ENCODE data around the gene ZNF862.

The ZNF862 gene

DNA sequence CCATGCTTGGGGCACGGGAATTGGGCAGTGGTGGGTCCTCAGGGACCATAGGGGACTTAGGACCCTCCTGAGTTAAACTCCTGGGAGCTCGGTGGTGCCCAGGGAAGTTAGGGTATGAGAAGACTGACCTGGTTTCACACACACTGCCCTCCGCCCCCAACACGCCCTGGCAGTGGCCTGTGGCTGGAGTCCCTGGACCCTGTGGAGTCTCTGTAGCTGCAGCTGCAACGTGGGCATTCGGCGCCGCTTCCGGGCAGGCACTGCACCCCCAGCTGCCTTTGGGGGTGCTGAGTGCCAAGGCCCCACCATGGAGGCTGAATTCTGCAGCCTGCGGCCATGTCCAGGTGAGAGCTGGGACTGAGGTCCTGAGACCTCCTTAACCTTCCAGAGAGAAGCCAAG, 29.9 kb upstream of the ZNF862 start:
- peaks cover 3% of the 10 kb centered on the region for H3K4me1 ChIP-seq (ENCODE audit: control insufficient read depth, insufficient read depth, low read length)
- WGBS, 2 experiments, result 91 to 93% methylated on average over 10 of the region's 10 CpGs
- no peak overlapping the region for H3K27ac ChIP-seq (ENCODE audit: insufficient read depth, low read depth, low read length, poor library complexity, severe bottlenecking)
- H3K36me3 ChIP-seq (ENCODE audit: control insufficient read depth, insufficient read depth, low read length), result no peaks in the 10 kb centered on the region
- no peak overlapping the region for H3K4me3 ChIP-seq (ENCODE audit: insufficient read depth, low read depth, low read length)
- H3K27me3 ChIP-seq (ENCODE audit: control insufficient read depth, insufficient read depth, low read length, poor library complexity, severe bottlenecking), result no peaks in the 10 kb centered on the region
- no peaks in the 10 kb centered on the region for H3K9me3 ChIP-seq (ENCODE audit: control insufficient read depth, low read length)

DNA sequence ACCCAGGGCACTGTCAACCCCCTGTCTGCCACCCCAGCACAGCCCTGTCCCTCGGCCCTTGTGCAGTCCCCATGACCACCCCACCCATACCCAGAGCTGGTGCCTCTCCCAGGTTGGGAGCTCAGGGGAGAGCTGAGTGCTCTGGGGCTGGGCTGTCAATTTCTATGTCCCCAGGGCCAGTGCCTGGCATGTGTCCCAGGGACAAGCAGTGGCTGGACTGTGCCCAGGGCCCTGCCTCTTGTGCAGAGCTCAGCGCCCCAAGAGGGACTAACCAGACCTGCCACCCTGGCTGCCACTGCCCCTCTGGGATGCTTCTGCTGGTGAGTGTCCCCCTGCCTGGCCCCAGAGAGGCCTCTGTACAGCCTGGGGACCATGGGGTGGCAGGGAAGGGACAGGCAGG, 29.0 kb upstream of the ZNF862 start:
- H3K27ac ChIP-seq (ENCODE audit: insufficient read depth, low read depth, low read length, poor library complexity, severe bottlenecking), result no peak overlapping the region
- H3K4me1 ChIP-seq (ENCODE audit: control insufficient read depth, insufficient read depth, low read length), result peaks cover 7% of the 10 kb centered on the region
- H3K4me3 ChIP-seq (ENCODE audit: insufficient read depth, low read depth, low read length), result no peak overlapping the region
- no peaks in the 10 kb centered on the region for H3K36me3 ChIP-seq (ENCODE audit: control insufficient read depth, insufficient read depth, low read length)
- H3K9me3 ChIP-seq (ENCODE audit: control insufficient read depth, low read length), result no peaks in the 10 kb centered on the region
- WGBS, 2 experiments, result 89 to 96% methylated on average over 2 of the region's 2 CpGs
- no peaks in the 10 kb centered on the region for H3K27me3 ChIP-seq (ENCODE audit: control insufficient read depth, insufficient read depth, low read length, poor library complexity, severe bottlenecking)

DNA sequence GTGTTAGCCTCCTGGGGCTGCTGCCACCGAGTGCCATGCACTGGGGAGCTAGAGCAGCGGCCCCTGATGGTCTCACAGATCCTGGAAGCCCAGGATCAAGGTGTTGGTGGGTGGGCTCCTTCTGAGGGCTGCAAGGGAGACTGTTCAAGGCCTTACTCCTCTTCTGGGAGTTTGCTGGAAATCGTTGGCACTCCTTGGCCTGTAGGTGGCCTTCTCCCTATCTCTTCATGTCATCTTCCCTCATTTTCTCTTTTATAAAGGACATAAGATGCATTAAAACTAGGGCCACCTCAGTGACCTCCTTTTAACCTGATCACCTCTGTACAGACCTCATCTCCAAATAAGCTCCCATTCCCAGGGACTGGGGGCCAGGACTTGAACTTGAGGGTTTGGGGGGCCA, 27.0 kb upstream of the ZNF862 start:
- Histone ChIP-seq H3K9me3 (ENCODE audit: control insufficient read depth, low read length) (no peaks in the 10 kb centered on the region), H3K36me3 (ENCODE audit: control insufficient read depth, insufficient read depth, low read length) (no peaks in the 10 kb centered on the region)
- WGBS, 2 experiments, result 57 to 62% methylated on average over 3 of the region's 3 CpGs

DNA sequence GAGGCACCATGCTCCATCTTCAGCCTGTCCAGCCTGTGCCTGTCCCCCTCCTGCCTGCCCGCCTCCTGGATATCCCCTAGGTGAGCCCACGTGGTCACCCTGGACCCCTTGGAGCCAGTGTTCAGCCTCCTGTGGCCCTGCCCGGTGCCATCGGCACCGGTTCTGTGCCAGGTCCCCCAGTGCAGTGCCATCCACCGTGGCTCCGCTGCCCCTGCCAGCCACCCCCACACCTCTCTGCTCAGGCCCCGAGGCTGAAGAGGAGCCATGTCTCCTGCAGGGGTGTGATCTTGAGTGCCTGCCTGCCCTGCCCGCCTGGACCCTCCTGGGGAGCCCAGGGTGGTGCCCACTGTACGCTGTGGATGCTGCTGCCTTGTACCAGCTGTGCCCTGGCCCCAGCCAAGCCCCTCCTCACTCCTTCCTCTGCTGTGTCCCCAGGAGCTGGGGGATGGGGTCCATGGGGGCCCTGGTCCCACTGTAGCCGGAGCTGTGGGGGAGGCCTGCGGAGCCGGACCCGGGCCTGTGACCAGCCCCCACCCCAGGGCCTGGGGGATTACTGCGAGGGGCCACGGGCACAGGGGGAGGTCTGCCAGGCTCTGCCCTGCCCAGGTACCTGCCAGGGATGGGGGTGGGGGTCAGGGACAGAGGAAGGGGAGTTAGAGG, 26.2 kb upstream of the ZNF862 start:
- Histone ChIP-seq H3K36me3 (ENCODE audit: control insufficient read depth, insufficient read depth, low read length) (no peaks in the 10 kb centered on the region), H3K4me1 (ENCODE audit: control insufficient read depth, insufficient read depth, low read length) (peaks cover 20% of the 10 kb centered on the region), H3K4me3 (ENCODE audit: insufficient read depth, low read depth, low read length) (no peak overlapping the region), H3K27me3 (ENCODE audit: control insufficient read depth, insufficient read depth, low read length, poor library complexity, severe bottlenecking) (no peaks in the 10 kb centered on the region), H3K9me3 (ENCODE audit: control insufficient read depth, low read length) (no peaks in the 10 kb centered on the region), H3K27ac (ENCODE audit: insufficient read depth, low read depth, low read length, poor library complexity, severe bottlenecking) (no peak overlapping the region)
- 93 to 95% methylated on average over 16 of the region's 16 CpGs for WGBS, 2 experiments

More for the DNA sequence above, 27.0 kb upstream of the ZNF862 start:
- Histone ChIP-seq H3K27ac (ENCODE audit: insufficient read depth, low read depth, low read length, poor library complexity, severe bottlenecking) (no peak overlapping the region), H3K4me1 (ENCODE audit: control insufficient read depth, insufficient read depth, low read length) (peaks cover 20% of the 10 kb centered on the region), H3K27me3 (ENCODE audit: control insufficient read depth, insufficient read depth, low read length, poor library complexity, severe bottlenecking) (no peaks in the 10 kb centered on the region), H3K4me3 (ENCODE audit: insufficient read depth, low read depth, low read length) (no peak overlapping the region)

DNA sequence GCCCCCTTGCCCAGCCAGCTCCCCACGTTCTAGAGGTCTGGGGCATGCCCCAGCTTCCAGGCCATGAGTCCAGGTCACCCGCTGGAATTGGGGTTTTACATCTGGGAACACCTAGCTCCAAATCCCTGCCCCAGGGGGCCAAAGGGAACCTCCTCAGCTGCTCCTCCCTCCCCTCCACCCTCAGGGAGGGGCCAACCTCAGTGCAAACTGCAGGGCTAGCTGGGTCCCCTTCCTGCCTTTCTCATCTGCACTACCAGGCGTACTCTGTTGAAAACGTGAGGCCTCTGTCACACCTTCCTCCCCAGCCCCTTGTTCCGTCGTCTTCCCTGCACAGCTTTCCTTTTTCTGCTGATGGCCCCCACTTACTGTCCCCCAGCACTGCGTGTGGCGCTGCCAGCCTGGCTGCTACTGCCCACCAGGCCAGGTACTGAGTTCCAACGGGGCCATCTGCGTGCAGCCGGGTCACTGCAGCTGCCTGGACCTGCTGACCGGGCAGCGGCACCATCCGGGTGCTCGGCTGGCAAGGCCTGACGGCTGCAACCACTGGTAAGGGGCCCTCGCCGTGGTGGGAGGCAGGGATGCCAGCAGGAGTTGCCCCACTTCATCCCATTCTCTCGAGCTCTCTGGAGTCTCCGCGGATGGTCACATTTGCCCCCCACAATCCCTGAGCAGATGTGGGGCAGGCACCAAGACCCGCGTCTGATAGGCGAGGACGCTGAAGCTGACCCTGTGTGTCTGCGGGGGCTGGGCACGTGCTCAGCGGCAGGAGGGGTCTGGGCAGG, 24.7 kb upstream of the ZNF862 start:
- H3K4me3 ChIP-seq (ENCODE audit: insufficient read depth, low read depth, low read length), result no peak overlapping the region
- no peaks in the 10 kb centered on the region for H3K27me3 ChIP-seq (ENCODE audit: control insufficient read depth, insufficient read depth, low read length, poor library complexity, severe bottlenecking)
- peaks cover 20% of the 10 kb centered on the region for H3K4me1 ChIP-seq (ENCODE audit: control insufficient read depth, insufficient read depth, low read length)
- no peaks in the 10 kb centered on the region for H3K36me3 ChIP-seq (ENCODE audit: control insufficient read depth, insufficient read depth, low read length)
- 90 to 91% methylated on average over 28 of the region's 28 CpGs for WGBS, 2 experiments
- H3K27ac ChIP-seq (ENCODE audit: insufficient read depth, low read depth, low read length, poor library complexity, severe bottlenecking), result no peak overlapping the region
- H3K9me3 ChIP-seq (ENCODE audit: control insufficient read depth, low read length), result no peaks in the 10 kb centered on the region

DNA sequence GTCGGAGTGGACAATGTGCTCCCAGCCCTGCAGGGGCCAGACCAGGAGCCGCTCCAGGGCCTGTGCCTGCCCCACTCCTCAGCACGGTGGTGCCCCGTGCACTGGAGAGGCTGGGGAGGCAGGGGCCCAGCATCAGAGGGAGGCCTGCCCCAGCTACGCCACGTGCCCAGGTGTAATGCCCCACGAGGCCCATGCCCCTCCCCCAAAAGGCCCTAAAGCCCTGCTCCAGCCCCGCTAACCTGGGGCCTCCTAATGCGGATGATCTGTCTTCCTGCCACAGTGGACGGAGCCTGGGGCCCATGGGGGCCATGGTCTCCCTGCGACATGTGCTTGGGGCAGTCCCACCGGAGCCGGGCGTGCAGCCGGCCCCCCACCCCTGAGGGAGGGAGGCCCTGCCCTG, 23.7 kb upstream of the ZNF862 start:
- H3K27ac ChIP-seq (ENCODE audit: insufficient read depth, low read depth, low read length, poor library complexity, severe bottlenecking), result no peak overlapping the region
- H3K9me3 ChIP-seq (ENCODE audit: control insufficient read depth, low read length), result no peaks in the 10 kb centered on the region
- H3K4me3 ChIP-seq (ENCODE audit: insufficient read depth, low read depth, low read length), result no peak overlapping the region
- 92 to 93% methylated on average over 15 of the region's 15 CpGs for WGBS, 2 experiments
- no peaks in the 10 kb centered on the region for H3K36me3 ChIP-seq (ENCODE audit: control insufficient read depth, insufficient read depth, low read length)
- H3K27me3 ChIP-seq (ENCODE audit: control insufficient read depth, insufficient read depth, low read length, poor library complexity, severe bottlenecking), result no peaks in the 10 kb centered on the region
- peaks cover 20% of the 10 kb centered on the region for H3K4me1 ChIP-seq (ENCODE audit: control insufficient read depth, insufficient read depth, low read length)

DNA sequence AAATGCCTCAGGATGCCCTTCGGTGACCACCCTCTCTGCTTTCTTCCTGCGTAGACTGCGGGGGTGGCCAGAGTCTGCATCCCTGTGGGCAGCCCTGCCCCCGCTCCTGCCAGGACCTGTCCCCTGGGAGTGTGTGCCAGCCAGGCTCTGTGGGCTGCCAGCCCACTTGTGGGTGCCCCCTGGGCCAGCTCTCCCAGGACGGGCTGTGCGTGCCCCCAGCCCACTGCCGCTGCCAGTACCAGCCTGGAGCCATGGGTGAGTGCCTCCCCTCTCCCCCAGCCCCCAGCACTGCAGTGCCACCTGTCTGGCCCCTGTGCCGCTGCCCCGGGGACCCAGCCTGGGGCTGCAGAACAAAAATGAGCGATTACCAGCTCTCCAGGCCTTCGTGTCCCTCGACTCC, 23.1 kb upstream of the ZNF862 start:
- Histone ChIP-seq H3K4me3 (ENCODE audit: insufficient read depth, low read depth, low read length) (no peak overlapping the region), H3K27ac (ENCODE audit: insufficient read depth, low read depth, low read length, poor library complexity, severe bottlenecking) (no peak overlapping the region), H3K9me3 (ENCODE audit: control insufficient read depth, low read length) (no peaks in the 10 kb centered on the region), H3K36me3 (ENCODE audit: control insufficient read depth, insufficient read depth, low read length) (no peaks in the 10 kb centered on the region), H3K27me3 (ENCODE audit: control insufficient read depth, insufficient read depth, low read length, poor library complexity, severe bottlenecking) (no peaks in the 10 kb centered on the region), H3K4me1 (ENCODE audit: control insufficient read depth, insufficient read depth, low read length) (peaks cover 20% of the 10 kb centered on the region)
- 94% methylated on average over 12 of the region's 12 CpGs for WGBS, 2 experiments

DNA sequence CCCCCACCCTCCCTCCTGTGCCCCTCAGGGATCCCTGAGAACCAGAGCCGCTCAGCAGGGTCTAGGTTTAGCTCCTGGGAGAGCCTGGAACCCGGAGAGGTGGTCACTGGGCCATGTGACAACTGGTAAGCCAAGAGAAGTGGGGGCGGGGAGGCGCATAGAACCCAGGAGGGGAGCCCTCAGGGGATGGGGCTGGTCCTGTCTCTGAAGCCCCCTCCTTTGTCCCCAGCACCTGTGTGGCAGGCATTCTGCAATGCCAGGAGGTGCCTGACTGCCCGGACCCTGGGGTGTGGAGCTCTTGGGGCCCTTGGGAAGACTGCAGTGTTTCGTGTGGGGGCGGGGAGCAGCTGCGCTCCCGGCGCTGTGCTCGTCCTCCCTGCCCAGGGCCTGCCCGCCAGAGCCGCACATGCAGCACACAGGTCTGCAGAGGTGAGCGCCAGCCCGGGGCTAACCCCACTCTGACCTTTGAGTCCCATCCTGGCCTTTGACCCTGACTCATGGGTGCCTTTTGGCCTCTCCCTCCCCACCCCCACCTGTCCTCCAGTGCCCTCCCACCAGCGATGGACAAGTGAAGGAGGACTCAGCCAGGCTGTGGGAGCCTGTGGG, 22.4 kb upstream of the ZNF862 start:
- Histone ChIP-seq H3K9me3 (ENCODE audit: control insufficient read depth, low read length) (no peaks in the 10 kb centered on the region), H3K4me3 (ENCODE audit: insufficient read depth, low read depth, low read length) (no peak overlapping the region), H3K4me1 (ENCODE audit: control insufficient read depth, insufficient read depth, low read length) (peaks cover 20% of the 10 kb centered on the region), H3K36me3 (ENCODE audit: control insufficient read depth, insufficient read depth, low read length) (no peaks in the 10 kb centered on the region), H3K27me3 (ENCODE audit: control insufficient read depth, insufficient read depth, low read length, poor library complexity, severe bottlenecking) (no peaks in the 10 kb centered on the region), H3K27ac (ENCODE audit: insufficient read depth, low read depth, low read length, poor library complexity, severe bottlenecking) (no peak overlapping the region)
- 77 to 82% methylated on average over 16 of the region's 16 CpGs for WGBS, 2 experiments

DNA sequence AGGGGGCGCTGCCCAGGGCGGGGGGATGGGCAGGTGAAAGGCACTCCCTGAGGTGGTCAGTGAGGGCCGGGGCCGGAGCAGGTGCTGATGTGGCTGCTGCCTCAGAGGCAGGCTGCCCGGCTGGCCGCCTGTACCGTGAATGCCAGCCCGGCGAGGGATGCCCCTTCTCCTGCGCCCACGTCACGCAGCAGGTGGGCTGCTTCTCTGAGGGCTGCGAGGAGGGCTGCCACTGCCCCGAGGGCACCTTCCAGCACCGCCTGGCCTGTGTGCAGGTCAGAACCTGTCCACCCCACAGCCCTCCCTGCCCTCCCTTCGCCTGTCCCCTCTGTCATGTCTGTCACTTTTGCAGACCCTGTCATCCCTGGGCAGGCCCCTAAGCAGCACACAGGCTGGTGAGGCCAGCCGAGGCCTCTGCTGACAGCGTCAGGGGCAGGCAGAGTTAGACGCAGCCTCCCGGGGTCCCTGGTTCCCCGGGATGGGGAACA, 21.9 kb upstream of the ZNF862 start:
- Histone ChIP-seq H3K27ac (ENCODE audit: insufficient read depth, low read depth, low read length, poor library complexity, severe bottlenecking) (no peak overlapping the region), H3K36me3 (ENCODE audit: control insufficient read depth, insufficient read depth, low read length) (no peaks in the 10 kb centered on the region), H3K4me1 (ENCODE audit: control insufficient read depth, insufficient read depth, low read length) (peaks cover 20% of the 10 kb centered on the region), H3K4me3 (ENCODE audit: insufficient read depth, low read depth, low read length) (no peak overlapping the region), H3K27me3 (ENCODE audit: control insufficient read depth, insufficient read depth, low read length, poor library complexity, severe bottlenecking) (no peaks in the 10 kb centered on the region), H3K9me3 (ENCODE audit: control insufficient read depth, low read length) (no peaks in the 10 kb centered on the region)
- WGBS, 2 experiments, result 88 to 89% methylated on average over 21 of the region's 21 CpGs

DNA sequence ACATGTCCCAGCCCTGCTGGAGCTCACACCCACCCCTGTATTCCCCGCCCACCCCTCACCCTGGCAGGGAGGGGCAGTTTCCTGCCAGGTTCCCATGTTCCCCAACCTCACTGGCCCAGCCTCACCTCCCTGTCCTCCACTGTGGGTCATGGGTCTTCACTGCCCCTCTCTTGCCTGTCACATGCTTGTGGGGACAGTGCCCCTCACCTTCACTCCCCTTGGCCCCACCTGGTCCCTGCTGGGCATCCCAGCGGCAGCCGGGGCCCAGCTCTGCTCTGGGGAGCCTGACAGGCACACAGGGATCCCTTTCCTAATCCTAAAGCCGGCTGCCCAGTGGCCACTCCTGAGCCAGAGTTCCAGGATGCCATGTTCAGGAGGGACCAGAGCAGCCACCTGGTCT, 21.4 kb upstream of the ZNF862 start:
- no peak overlapping the region for H3K4me3 ChIP-seq (ENCODE audit: insufficient read depth, low read depth, low read length)
- peaks cover 20% of the 10 kb centered on the region for H3K4me1 ChIP-seq (ENCODE audit: control insufficient read depth, insufficient read depth, low read length)
- H3K9me3 ChIP-seq (ENCODE audit: control insufficient read depth, low read length), result no peaks in the 10 kb centered on the region
- H3K27ac ChIP-seq (ENCODE audit: insufficient read depth, low read depth, low read length, poor library complexity, severe bottlenecking), result no peak overlapping the region
- no peaks in the 10 kb centered on the region for H3K36me3 ChIP-seq (ENCODE audit: control insufficient read depth, insufficient read depth, low read length)
- WGBS, 2 experiments, result 79 to 82% methylated on average over 4 of the region's 4 CpGs
- H3K27me3 ChIP-seq (ENCODE audit: control insufficient read depth, insufficient read depth, low read length, poor library complexity, severe bottlenecking), result no peaks in the 10 kb centered on the region

All from ectodermal cell (in vitro differentiated cells).